Measurements from ENCODE around the gene GPX3. TPM values are rescaled to one million over a fixed set of nuclear protein-coding genes. Genes with fewer than 3 reads are reported as not detected.

The GPX3 gene
- total and polyA plus RNA-seq, 12 donors, result 208 to 1,234 (median 702) TPM

- Histone ChIP-seq H3K4me1 (peaks cover 53 to 100% (median 96%) of the 10 kb centered on the region in 9 donors), H3K27ac (peak overlapping the region in 9 of 10 donors; percentile 68 to 89 (median 78)), H3K27me3 (no peaks in the 10 kb centered on the region), H3K9me3 (no peaks in the 10 kb centered on the region), H3K36me3 (peaks cover 0 to 51% (median 2%) of the 10 kb centered on the region in 9 donors), H3K4me3 (no peak overlapping the region)
- peak in 3 of 8 donors; percentile 1 to 26 (median 15) for ATAC-seq
- intact Hi-C loops (cut with DNase I), result no loop called here
- 59 to 76% methylated on average over 14 of the region's 14 CpGs for WGBS, 2 donors
- DNase-seq, result no peak
- no peak for TF ChIP-seq CTCF (IDR thresholded peaks at IDR 0.05)
Observed at GRCh38 chr5:151067632-151068432, 47.4 kb downstream of the GPX3 start.

GRCh38 chr5:151068433-151069197, 48.2 kb downstream of the GPX3 start:
- H3K4me1 ChIP-seq, result peaks cover 46 to 94% (median 90%) of the 10 kb centered on the region in 9 donors
- no peak overlapping the region for H3K4me3 ChIP-seq
- DNase-seq (no peak), ATAC-seq (peak; percentile 21 to 63 (median 50))
- no peaks in the 10 kb centered on the region for H3K27me3 ChIP-seq
- no peak for TF ChIP-seq CTCF (IDR thresholded peaks at IDR 0.05)
- WGBS, 2 donors, result 38 to 45% methylated on average over 12 of the region's 12 CpGs
- H3K9me3 ChIP-seq, result no peaks in the 10 kb centered on the region
- intact Hi-C loops (cut with DNase I), result no loop called here
- peak overlapping the region; percentile 23 to 89 (median 78) for H3K27ac ChIP-seq
- peaks cover 0 to 53% (median 0%) of the 10 kb centered on the region in 9 donors for H3K36me3 ChIP-seq

GRCh38 chr5:151070449-151070848, 50.1 kb downstream of the GPX3 start:
- Histone ChIP-seq H3K27me3 (no peaks in the 10 kb centered on the region), H3K36me3 (peaks cover 0 to 57% (median 0%) of the 10 kb centered on the region in 9 donors), H3K4me3 (no peak overlapping the region), H3K9me3 (no peaks in the 10 kb centered on the region), H3K27ac (peak overlapping the region in 6 of 10 donors; percentile 12 to 89 (median 76)), H3K4me1 (peaks cover 33 to 81% (median 76%) of the 10 kb centered on the region in 9 donors)
- intact Hi-C loops (cut with DNase I), result no loop called here
- 56 to 74% methylated on average over 2 of the region's 2 CpGs for WGBS, 2 donors
- TF ChIP-seq CTCF (IDR thresholded peaks at IDR 0.05), result no peak
- ATAC-seq (no peak), DNase-seq (no peak)

- H3K27ac ChIP-seq, result peak overlapping the region in 3 of 10 donors; percentile 6 to 89 (median 24)
- no peak overlapping the region for H3K4me3 ChIP-seq
- intact Hi-C loops (cut with DNase I), result no loop called here
- no peak for TF ChIP-seq CTCF (IDR thresholded peaks at IDR 0.05)
- peaks cover 0 to 59% (median 0%) of the 10 kb centered on the region in 9 donors for H3K36me3 ChIP-seq
- WGBS, 2 donors, result 96 to 97% methylated on average over 4 of the region's 4 CpGs
- peaks cover 33 to 81% (median 76%) of the 10 kb centered on the region in 9 donors for H3K4me1 ChIP-seq
- H3K9me3 ChIP-seq, result no peaks in the 10 kb centered on the region
- H3K27me3 ChIP-seq, result no peaks in the 10 kb centered on the region
- DNase-seq (no peak), ATAC-seq (no peak)
Observed at GRCh38 chr5:151071021-151071420, 50.6 kb downstream of the GPX3 start.

Data from heart right ventricle (tissue), 16 donors.